Measurements from ENCODE around the gene BAHCC1.

The BAHCC1 gene

GRCh38 chr17:81388091-81388611, 7.1 kb upstream of the BAHCC1 start:
- no peak for DNase-seq (ENCODE audit: low read depth)
- no peak for TF ChIP-seq CTCF (IDR thresholded peaks at IDR 0.05; ENCODE audit: control insufficient read depth, extremely low read depth, insufficient read depth)
- H3K4me3 ChIP-seq (ENCODE audit: low read depth, low read length): no peak overlapping the region

- H3K4me3 ChIP-seq (ENCODE audit: low read depth, low read length): no peak overlapping the region
- TF ChIP-seq CTCF (IDR thresholded peaks at IDR 0.05; ENCODE audit: control insufficient read depth, extremely low read depth, insufficient read depth): no peak
Observed at GRCh38 chr17:81388612-81389367, 6.5 kb upstream of the BAHCC1 start.

GRCh38 chr17:81389585-81389984, 5.7 kb upstream of the BAHCC1 start:
- H3K4me3 ChIP-seq (ENCODE audit: low read depth, low read length): no peak overlapping the region
- no peak for DNase-seq (ENCODE audit: low read depth)
- TF ChIP-seq CTCF (IDR thresholded peaks at IDR 0.05; ENCODE audit: control insufficient read depth, extremely low read depth, insufficient read depth): no peak

More at GRCh38 chr17:81388612-81389367, 6.5 kb upstream of the BAHCC1 start:
- no peak for DNase-seq (ENCODE audit: low read depth)

- H3K4me3 ChIP-seq (ENCODE audit: low read depth, low read length): no peak overlapping the region
- TF ChIP-seq CTCF (IDR thresholded peaks at IDR 0.05; ENCODE audit: control insufficient read depth, extremely low read depth, insufficient read depth): no peak
- no peak for DNase-seq (ENCODE audit: low read depth)
Observed at GRCh38 chr17:81390029-81390872, 5.0 kb upstream of the BAHCC1 start.

- DNase-seq (ENCODE audit: low read depth): no peak
- no peak overlapping the region for H3K4me3 ChIP-seq (ENCODE audit: low read depth, low read length)
- TF ChIP-seq CTCF (IDR thresholded peaks at IDR 0.05; ENCODE audit: control insufficient read depth, extremely low read depth, insufficient read depth): no peak
Observed at GRCh38 chr17:81390873-81391255, 4.4 kb upstream of the BAHCC1 start.

GRCh38 chr17:81391293-81391935, 3.8 kb upstream of the BAHCC1 start:
- H3K4me3 ChIP-seq (ENCODE audit: low read depth, low read length): no peak overlapping the region
- DNase-seq (ENCODE audit: low read depth): no peak
- TF ChIP-seq CTCF (IDR thresholded peaks at IDR 0.05; ENCODE audit: control insufficient read depth, extremely low read depth, insufficient read depth): no peak

Data from LNCaP clone FGC (cell line).